Measurements from ENCODE around the gene PCSK4. TPM values are rescaled to one million over a fixed set of nuclear protein-coding genes. Genes with fewer than 3 reads are reported as not detected.
"Not testable (repeated sequence)": the region's sequence is repeated elsewhere in the genome, so short reads cannot be mapped to it uniquely, and the experiment has no call there.

PCSK4 gene
- total and polyA plus RNA-seq, 2 donors (not counting 3 experiments of a cell fraction or from before 2014, with no cell fraction given), result 1.2 to 1.7 TPM

DNA sequence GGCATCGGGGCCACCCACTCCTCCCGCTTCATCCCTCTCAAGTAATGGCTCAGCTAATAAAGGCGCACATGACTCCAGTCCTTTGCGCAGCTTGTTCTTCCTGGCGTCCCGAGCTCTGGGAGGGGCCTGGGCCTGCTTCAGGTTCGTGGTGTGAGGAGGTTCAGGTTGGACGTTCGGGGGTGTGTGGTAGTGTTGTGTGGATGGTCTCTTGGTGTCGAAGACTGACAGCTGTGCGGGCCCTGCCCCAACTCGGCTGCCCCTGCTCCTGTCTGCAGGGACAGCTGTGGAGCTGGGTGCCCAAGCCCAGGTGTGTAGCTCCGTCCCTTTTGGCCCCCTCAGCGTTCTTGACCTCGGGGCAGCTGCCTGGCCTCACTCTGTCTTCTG is 49.7 kb downstream of the PCSK4 start:
- Histone ChIP-seq H3K27ac (ENCODE audit: insufficient read depth, low read depth, low read length) (no peak overlapping the region), H3K4me2 (ENCODE audit: insufficient read depth, low read length) (no peak overlapping the region), H3K79me2 (ENCODE audit: control insufficient read depth, insufficient read depth, low read length) (peaks cover 34% of the 10 kb centered on the region), H3K36me3 (ENCODE audit: control insufficient read depth in 2 of 2, extremely low read depth in 1 of 2, insufficient read depth in 2 of 2, low read length in 2 of 2) (peaks cover 7 to 23% of the 10 kb centered on the region in 2 experiments), H3K4me3 (replicated peaks in 1 of 3; ENCODE audit: insufficient read depth in 1 of 3, low read depth in 1 of 3, low read length in 3 of 3) (no peak overlapping the region), H3K27me3 (ENCODE audit: control insufficient read depth in 2 of 2, insufficient read depth in 2 of 2, low read length in 2 of 2) (no peaks in the 10 kb centered on the region), H3K9me1 (replicated peaks; ENCODE audit: control insufficient read depth, extremely low read depth, insufficient read depth, low read length) (no peaks in the 10 kb centered on the region), H2AFZ (ENCODE audit: low read depth, low read length) (no peak overlapping the region), H4K20me1 (replicated peaks; ENCODE audit: control insufficient read depth, extremely low read depth, insufficient read depth, low read length) (no peaks in the 10 kb centered on the region), H3K4me1 (ENCODE audit: control insufficient read depth, extremely low read depth, insufficient read depth, low read length) (peaks cover 6% of the 10 kb centered on the region), H3K9me3 (replicated peaks; ENCODE audit: control insufficient read depth, insufficient read depth, low read length) (no peaks in the 10 kb centered on the region), H3K9ac (replicated peaks; ENCODE audit: extremely low read depth, insufficient read depth, low read length) (no peak overlapping the region)
- FAIRE-seq (no peak), DNase-seq (ENCODE audit: low read depth, low spot score) (no peak)
- no TSS peak for BruUV-seq (replicated peaks)
- CTCF ChIA-PET, result no interaction called here
- POLR2A ChIA-PET, result no interaction called here
- intact Hi-C loops (cut with micrococcal nuclease) (no loop called here), dilution Hi-C loops (cut with MboI; ENCODE audit: extremely low pct_ligation_motif_present, low sequenced_read_pairs) (no loop called here)
- no peak for TF ChIP-seq GATA2 (IDR thresholded peaks at IDR 0.05; ENCODE audit: insufficient read depth, insufficient read length, low read depth, low read length)
- no peak for TF ChIP-seq JUN (IDR thresholded peaks at IDR 0.05; ENCODE audit: borderline replicate concordance, insufficient read depth, insufficient read length, low read depth)
- TF ChIP-seq, protein P1, sequence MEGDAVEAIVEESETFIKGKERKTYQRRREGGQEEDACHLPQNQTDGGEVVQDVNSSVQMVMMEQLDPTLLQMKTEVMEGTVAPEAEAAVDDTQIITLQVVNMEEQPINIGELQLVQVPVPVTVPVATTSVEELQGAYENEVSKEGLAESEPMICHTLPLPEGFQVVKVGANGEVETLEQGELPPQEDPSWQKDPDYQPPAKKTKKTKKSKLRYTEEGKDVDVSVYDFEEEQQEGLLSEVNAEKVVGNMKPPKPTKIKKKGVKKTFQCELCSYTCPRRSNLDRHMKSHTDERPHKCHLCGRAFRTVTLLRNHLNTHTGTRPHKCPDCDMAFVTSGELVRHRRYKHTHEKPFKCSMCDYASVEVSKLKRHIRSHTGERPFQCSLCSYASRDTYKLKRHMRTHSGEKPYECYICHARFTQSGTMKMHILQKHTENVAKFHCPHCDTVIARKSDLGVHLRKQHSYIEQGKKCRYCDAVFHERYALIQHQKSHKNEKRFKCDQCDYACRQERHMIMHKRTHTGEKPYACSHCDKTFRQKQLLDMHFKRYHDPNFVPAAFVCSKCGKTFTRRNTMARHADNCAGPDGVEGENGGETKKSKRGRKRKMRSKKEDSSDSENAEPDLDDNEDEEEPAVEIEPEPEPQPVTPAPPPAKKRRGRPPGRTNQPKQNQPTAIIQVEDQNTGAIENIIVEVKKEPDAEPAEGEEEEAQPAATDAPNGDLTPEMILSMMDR (IDR thresholded peaks at IDR 0.05; ENCODE audit: extremely low read depth in 1 of 2, insufficient read depth in 1 of 2, low read depth in 1 of 2, low read length in 2 of 2), result no peak
- no peak for TF ChIP-seq FOS (IDR thresholded peaks at IDR 0.05; ENCODE audit: borderline replicate concordance, insufficient read depth, low read length)
- TF ChIP-seq, protein P2, sequence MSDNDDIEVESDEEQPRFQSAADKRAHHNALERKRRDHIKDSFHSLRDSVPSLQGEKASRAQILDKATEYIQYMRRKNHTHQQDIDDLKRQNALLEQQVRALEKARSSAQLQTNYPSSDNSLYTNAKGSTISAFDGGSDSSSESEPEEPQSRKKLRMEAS (IDR thresholded peaks at IDR 0.05; ENCODE audit: insufficient read depth, insufficient read length), result no peak
- no peak for TF ChIP-seq POLR2AphosphoS5 (IDR thresholded peaks at IDR 0.05; ENCODE audit: insufficient read depth, low read depth, low read length)
- TF ChIP-seq MYC (IDR thresholded peaks at IDR 0.05; ENCODE audit: low read depth, low read length), result no peak
- TF ChIP-seq EZH2 (IDR thresholded peaks at IDR 0.05; ENCODE audit: borderline replicate concordance, low read depth, low read length, severe bottlenecking), result no peak
- no peak for TF ChIP-seq POLR2A (IDR thresholded peaks at IDR 0.05; ENCODE audit: low read depth, low read length)

DNA sequence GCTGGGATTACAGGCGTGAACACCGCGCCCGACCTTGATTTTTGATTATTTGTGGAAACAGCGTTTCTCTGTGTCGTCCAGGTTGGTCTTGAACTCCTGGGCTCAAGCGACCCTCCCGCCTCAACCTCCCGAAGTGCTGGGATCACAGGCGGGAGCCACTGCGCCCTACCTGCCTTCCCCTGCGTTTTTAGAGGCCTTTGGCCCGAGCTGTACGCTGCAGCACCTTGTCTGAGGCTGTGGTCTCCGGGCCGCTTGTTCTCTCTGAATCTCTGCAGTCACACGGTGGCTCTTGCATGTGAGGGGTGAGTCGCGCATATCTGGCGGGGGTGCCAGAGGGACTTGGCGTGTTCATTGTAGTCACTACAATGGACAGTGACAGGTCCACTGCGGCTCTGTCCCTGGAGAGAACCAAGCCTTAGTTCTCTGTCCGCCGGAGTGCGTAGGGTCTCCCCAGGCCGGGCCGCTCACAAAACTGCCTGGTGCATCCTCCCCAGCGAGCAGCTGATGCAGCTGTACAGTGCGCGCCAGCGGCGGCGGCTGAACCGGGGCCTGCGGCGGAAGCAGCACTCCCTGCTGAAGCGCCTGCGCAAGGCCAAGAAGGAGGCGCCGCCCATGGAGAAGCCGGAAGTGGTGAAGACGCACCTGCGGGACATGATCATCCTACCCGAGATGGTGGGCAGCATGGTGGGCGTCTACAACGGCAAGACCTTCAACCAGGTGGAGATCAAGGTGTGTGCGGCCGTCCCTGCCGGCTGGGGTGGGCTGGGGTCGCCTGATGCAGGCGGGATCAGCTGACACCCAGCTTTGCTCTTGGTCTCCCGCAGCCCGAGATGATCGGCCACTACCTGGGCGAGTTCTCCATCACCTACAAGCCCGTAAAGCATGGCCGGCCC is 50.4 kb downstream of the PCSK4 start:
- Histone ChIP-seq H3K9ac (replicated peaks; ENCODE audit: extremely low read depth, insufficient read depth, low read length) (peak overlapping the region; percentile 91), H3K4me3 (replicated peaks in 1 of 3; ENCODE audit: insufficient read depth in 1 of 3, low read depth in 1 of 3, low read length in 3 of 3) (peak overlapping the region; percentile 75 to 89 (median 85)), H3K36me3 (ENCODE audit: control insufficient read depth in 2 of 2, extremely low read depth in 1 of 2, insufficient read depth in 2 of 2, low read length in 2 of 2) (peaks cover 7 to 24% of the 10 kb centered on the region in 2 experiments), H3K79me2 (ENCODE audit: control insufficient read depth, insufficient read depth, low read length) (peaks cover 34% of the 10 kb centered on the region), H3K4me2 (ENCODE audit: insufficient read depth, low read length) (peak overlapping the region; percentile 58)
- H3K9me1 ChIP-seq (replicated peaks; ENCODE audit: control insufficient read depth, extremely low read depth, insufficient read depth, low read length); H4K20me1 ChIP-seq (replicated peaks; ENCODE audit: control insufficient read depth, extremely low read depth, insufficient read depth, low read length); BruUV-seq (replicated peaks); H3K4me1 ChIP-seq (ENCODE audit: control insufficient read depth, extremely low read depth, insufficient read depth, low read length); H3K27ac ChIP-seq (ENCODE audit: insufficient read depth, low read depth, low read length); CTCF ChIA-PET; DNase-seq (ENCODE audit: low read depth, low spot score); dilution Hi-C loops (cut with MboI; ENCODE audit: extremely low pct_ligation_motif_present, low sequenced_read_pairs); POLR2A ChIA-PET; H3K9me3 ChIP-seq (replicated peaks; ENCODE audit: control insufficient read depth, insufficient read depth, low read length); H2AFZ ChIP-seq (ENCODE audit: low read depth, low read length); H3K27me3 ChIP-seq (ENCODE audit: control insufficient read depth in 2 of 2, insufficient read depth in 2 of 2, low read length in 2 of 2); FAIRE-seq: not testable (repeated sequence)
- intact Hi-C loops (cut with micrococcal nuclease), result loop anchor here (2.0 kb wide), 1 partner anchor 25 kb away; no protein-coding TSS in a partner anchor

All from endothelial cell of umbilical vein (primary cell).